GM12872 (cell line): ENCODE measurements around the gene FAM83C.

Experiments
- CTCF ChIP-seq: IDR thresholded peaks from 3 replicates; pipeline ENCODE4 v1.5.1; 2011; ENCODE audit warnings: low read depth, mild to moderate bottlenecking, low read length, moderate library complexity; ENCODE audit not compliant: insufficient read depth

FAM83C gene

DNA sequence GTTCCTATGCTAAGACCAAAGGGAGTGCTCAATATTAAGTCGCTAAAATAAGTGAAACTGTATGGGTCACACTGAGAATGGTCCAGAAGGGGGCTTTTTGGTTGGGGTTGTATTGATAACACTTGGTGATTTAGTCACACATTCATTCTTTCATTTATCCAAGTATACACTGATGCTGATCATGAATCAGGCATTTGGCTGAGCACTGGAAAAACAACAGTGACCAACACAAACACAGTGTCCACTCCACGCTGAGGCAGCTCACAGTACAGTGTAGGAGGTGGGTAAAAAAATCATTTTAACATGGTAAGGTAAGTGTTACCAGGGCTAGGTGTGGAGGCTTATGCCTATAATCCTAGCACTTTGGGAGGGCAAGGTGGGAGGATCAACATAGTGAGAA is 9.2 kb upstream of the FAM83C start:
- TF ChIP-seq CTCF: no peak

GRCh38 chr20:35300469-35301262 is 8.4 kb upstream of the FAM83C start:
- TF ChIP-seq CTCF: no peak

GRCh38 chr20:35299780-35300179 is 7.6 kb upstream of the FAM83C start:
- TF ChIP-seq CTCF: no peak

DNA sequence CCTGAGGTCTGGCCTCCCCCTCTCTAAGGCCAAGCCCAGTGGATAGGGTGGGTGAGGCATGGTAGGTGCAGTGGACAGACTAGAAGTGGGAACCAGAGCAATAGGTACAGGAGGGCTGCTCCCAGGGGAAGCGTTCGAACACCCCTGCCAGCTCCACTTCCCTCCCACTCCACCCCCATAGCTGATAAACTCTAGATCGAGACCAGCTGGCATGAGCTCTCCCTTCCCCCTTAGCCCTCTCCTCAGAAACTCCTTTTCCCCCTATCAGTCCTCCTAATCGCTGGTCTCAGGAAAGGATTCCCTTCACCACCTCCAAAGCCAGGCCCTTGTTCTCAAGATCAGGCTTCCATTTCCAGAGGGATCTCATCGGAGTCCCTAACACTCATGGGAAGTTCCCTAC is 6.0 kb upstream of the FAM83C start:
- TF ChIP-seq CTCF: no peak

DNA sequence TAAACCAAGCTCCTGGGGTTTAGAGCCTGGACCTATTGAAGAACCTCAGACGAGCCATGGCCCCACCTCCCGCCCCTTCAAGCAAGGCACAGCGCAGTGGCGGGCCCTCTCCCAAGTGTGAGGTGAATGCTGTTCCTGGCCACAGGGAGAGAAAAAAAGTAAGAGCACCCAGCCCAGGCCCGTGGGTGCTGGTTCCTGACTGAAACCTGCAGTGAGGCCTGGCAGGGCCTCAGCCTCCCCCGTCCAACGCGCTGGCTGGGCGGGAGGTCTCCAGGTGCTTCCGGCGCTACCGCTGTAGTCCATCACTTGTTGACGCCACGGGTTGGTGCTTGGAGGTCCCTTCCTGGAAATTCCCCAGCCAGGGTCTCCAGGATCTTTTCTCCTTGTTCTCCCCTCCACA is 5.5 kb upstream of the FAM83C start:
- TF ChIP-seq CTCF: no peak

DNA sequence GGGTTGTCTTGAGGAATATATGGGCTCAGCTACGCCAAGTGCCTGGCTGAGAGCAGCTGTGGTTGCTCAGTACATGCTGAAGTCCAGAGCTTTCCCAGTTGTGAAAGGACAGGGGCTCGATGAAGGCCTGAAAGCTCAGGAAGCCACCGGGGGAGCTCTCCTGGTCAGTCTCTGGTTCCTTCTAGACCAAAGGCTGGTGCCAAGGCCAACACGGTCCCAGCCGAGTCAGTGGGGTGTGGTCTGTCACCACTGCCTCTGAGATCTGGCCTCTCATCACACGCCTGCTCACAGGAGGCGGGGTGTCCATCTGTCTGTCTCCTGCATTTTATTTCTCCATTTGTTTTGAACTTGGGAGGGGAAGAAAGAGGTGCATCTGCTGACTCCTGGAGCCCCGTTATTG is 4.9 kb upstream of the FAM83C start:
- TF ChIP-seq CTCF: no peak

- no peak for TF ChIP-seq CTCF
Observed at GRCh38 chr20:35296101-35296554, 3.9 kb upstream of the FAM83C start.
